Esophagus (tissue), 2 donors: ENCODE measurements around the gene MAP1LC3B2. TPM values are rescaled to one million over a fixed set of nuclear protein-coding genes. Genes with fewer than 3 reads are reported as not detected.

ENCODE experiments used
- H3K27ac ChIP-seq, 2 donors: one replicate each; pipeline ENCODE4 v1.5.1; 2013; ENCODE audit warnings: low read depth in 2 of 2, mild to moderate bottlenecking in 2 of 2, inconsistent platforms in 1 of 2, low read length in 1 of 2, moderate library complexity in 1 of 2
- H3K27me3 ChIP-seq, 2 donors: one replicate each; pipeline ENCODE4 v1.6.1; 2013; ENCODE audit warnings: low read length in 2 of 2, control low read depth in 1 of 2, mild to moderate bottlenecking in 1 of 2; ENCODE audit not compliant: insufficient read depth in 2 of 2, control insufficient read depth in 1 of 2
- H3K36me3 ChIP-seq, 2 donors: one replicate each; pipeline ENCODE4 v1.6.1; 2013; ENCODE audit warnings: low read length in 1 of 2; ENCODE audit not compliant: control insufficient read depth in 2 of 2, insufficient read depth in 2 of 2
- H3K4me1 ChIP-seq, 2 donors: one replicate each; pipeline ENCODE4 v1.6.1; 2013; ENCODE audit warnings: low read length in 1 of 2; ENCODE audit not compliant: control insufficient read depth in 2 of 2, insufficient read depth in 2 of 2
- H3K4me3 ChIP-seq, 2 donors: one replicate each; pipeline ENCODE4 v1.5.1; 2013; ENCODE audit warnings: low read length in 2 of 2, mild to moderate bottlenecking in 2 of 2, low read depth in 1 of 2, moderate library complexity in 1 of 2
- H3K9me3 ChIP-seq, 2 donors: one replicate each; pipeline ENCODE4 v1.6.1; 2013; ENCODE audit warnings: mild to moderate bottlenecking in 2 of 2, low read depth in 1 of 2, low read length in 1 of 2, moderate library complexity in 1 of 2; ENCODE audit not compliant: control insufficient read depth in 2 of 2, insufficient read depth in 1 of 2
- WGBS, 2 donors: extraction: QIAGEN DNeasy Blood & Tissue Kit; methylation state at CpG; one replicate each; pipeline ENCODE4 v1.1.7; 2013; 5-methylcytosine and 5-hydroxymethylcytosine counted together
- polyA plus RNA-seq, 2 donors: library from polyadenylated mRNA; stranded (reverse); fragments of 200-250 nt; gene quantifications; one replicate each; pipeline ENCODE4 v1.2.3, GENCODE V29; 2013
- donor health status: healthy with polysubstance abuse.
- donor health status: Bipolar disorder and iron deficiency.

Gene MAP1LC3B2
- polyA plus RNA-seq, 2 donors: 1.0 to 1.9 TPM

GRCh38 chr12:116525418-116526001 lies 33.7 kb upstream of the MAP1LC3B2 start:
- peaks cover 0 to 8% of the 10 kb centered on the region in 2 donors for H3K4me1 ChIP-seq
- H3K9me3 ChIP-seq: no peaks in the 10 kb centered on the region
- 27 to 35% methylated on average over 15 of the region's 15 CpGs for WGBS, 2 donors
- H3K27me3 ChIP-seq: no peaks in the 10 kb centered on the region
- H3K4me3 ChIP-seq: no peak overlapping the region
- no peaks in the 10 kb centered on the region for H3K36me3 ChIP-seq
- peak overlapping the region; percentile 72 to 81 for H3K27ac ChIP-seq

- Histone ChIP-seq H3K4me3 (no peak overlapping the region), H3K9me3 (no peaks in the 10 kb centered on the region), H3K27ac (peak overlapping the region in 1 of 2 donors; percentile 54), H3K4me1 (peaks cover 0 to 10% of the 10 kb centered on the region in 2 donors), H3K27me3 (no peaks in the 10 kb centered on the region), H3K36me3 (no peaks in the 10 kb centered on the region)
- WGBS, 2 donors: 53 to 68% methylated on average over 4 of the region's 4 CpGs
Measured at GRCh38 chr12:116528065-116528464, 31.1 kb upstream of the MAP1LC3B2 start.

- 56 to 68% methylated on average over 1 of the region's 1 CpG for WGBS, 2 donors
- no peaks in the 10 kb centered on the region for H3K9me3 ChIP-seq
- peak overlapping the region; percentile 28 to 54 for H3K27ac ChIP-seq
- no peaks in the 10 kb centered on the region for H3K36me3 ChIP-seq
- H3K4me3 ChIP-seq: no peak overlapping the region
- H3K4me1 ChIP-seq: peaks cover 0 to 10% of the 10 kb centered on the region in 2 donors
- no peaks in the 10 kb centered on the region for H3K27me3 ChIP-seq
Measured at GRCh38 chr12:116528498-116528897, 30.7 kb upstream of the MAP1LC3B2 start.

- no peaks in the 10 kb centered on the region for H3K27me3 ChIP-seq
- no peaks in the 10 kb centered on the region for H3K36me3 ChIP-seq
- WGBS, 2 donors: 49 to 58% methylated on average over 8 of the region's 8 CpGs
- H3K4me3 ChIP-seq: no peak overlapping the region
- peaks cover 0 to 10% of the 10 kb centered on the region in 2 donors for H3K4me1 ChIP-seq
- no peak overlapping the region for H3K27ac ChIP-seq
- no peaks in the 10 kb centered on the region for H3K9me3 ChIP-seq
Measured at GRCh38 chr12:116529048-116529447, 30.1 kb upstream of the MAP1LC3B2 start.

GRCh38 chr12:116529686-116530085 lies 29.5 kb upstream of the MAP1LC3B2 start:
- peaks cover 0 to 10% of the 10 kb centered on the region in 2 donors for H3K4me1 ChIP-seq
- 58 to 72% methylated on average over 2 of the region's 2 CpGs for whole genome bisulfite sequencing, 2 donors

GRCh38 chr12:116532428-116532827 lies 26.8 kb upstream of the MAP1LC3B2 start:
- no peaks in the 10 kb centered on the region for H3K27me3 ChIP-seq
- no peak overlapping the region for H3K4me3 ChIP-seq
- H3K9me3 ChIP-seq: no peaks in the 10 kb centered on the region
- H3K27ac ChIP-seq: no peak overlapping the region
- WGBS, 2 donors: 65 to 74% methylated on average over 3 to 4 of the region's 4 CpGs
- H3K4me1 ChIP-seq: peaks cover 0 to 11% of the 10 kb centered on the region in 2 donors
- H3K36me3 ChIP-seq: no peaks in the 10 kb centered on the region

More at GRCh38 chr12:116529686-116530085, 29.5 kb upstream of the MAP1LC3B2 start:
- Histone ChIP-seq H3K36me3 (no peaks in the 10 kb centered on the region), H3K4me3 (no peak overlapping the region), H3K9me3 (no peaks in the 10 kb centered on the region), H3K27me3 (no peaks in the 10 kb centered on the region), H3K27ac (no peak overlapping the region)

- Histone ChIP-seq H3K36me3 (no peaks in the 10 kb centered on the region), H3K4me3 (peak overlapping the region; percentile 59 to 67), H3K9me3 (no peaks in the 10 kb centered on the region), H3K27ac (peak overlapping the region; percentile 85 to 91), H3K27me3 (no peaks in the 10 kb centered on the region), H3K4me1 (peaks cover 0 to 8% of the 10 kb centered on the region in 2 donors)
- WGBS, 2 donors: 2 to 3% methylated on average over 11 of the region's 11 CpGs
Measured at GRCh38 chr12:116532986-116533342, 26.2 kb upstream of the MAP1LC3B2 start.

- Histone ChIP-seq H3K27me3 (no peaks in the 10 kb centered on the region), H3K27ac (peak overlapping the region; percentile 85 to 91), H3K4me1 (peaks cover 0 to 10% of the 10 kb centered on the region in 2 donors), H3K36me3 (no peaks in the 10 kb centered on the region), H3K4me3 (peak overlapping the region; percentile 59 to 67), H3K9me3 (no peaks in the 10 kb centered on the region)
- WGBS, 2 donors: 0 to 1% methylated on average over 31 to 32 of the region's 32 CpGs
Measured at GRCh38 chr12:116533343-116534251, 25.6 kb upstream of the MAP1LC3B2 start.

GRCh38 chr12:116534311-116535121 lies 24.7 kb upstream of the MAP1LC3B2 start:
- peaks cover 0 to 10% of the 10 kb centered on the region in 2 donors for H3K4me1 ChIP-seq
- no peaks in the 10 kb centered on the region for H3K36me3 ChIP-seq
- H3K27ac ChIP-seq: peak overlapping the region; percentile 85 to 91
- H3K27me3 ChIP-seq: no peaks in the 10 kb centered on the region
- no peaks in the 10 kb centered on the region for H3K9me3 ChIP-seq
- 14 to 20% methylated on average over 30 of the region's 30 CpGs for WGBS, 2 donors
- peak overlapping the region; percentile 59 to 67 for H3K4me3 ChIP-seq
